ENCODE measurements around the gene TMEM145.
"Not testable (repeated sequence)": the region's sequence is repeated elsewhere in the genome, so short reads cannot be mapped to it uniquely, and the experiment has no call there.

TMEM145 gene

DNA sequence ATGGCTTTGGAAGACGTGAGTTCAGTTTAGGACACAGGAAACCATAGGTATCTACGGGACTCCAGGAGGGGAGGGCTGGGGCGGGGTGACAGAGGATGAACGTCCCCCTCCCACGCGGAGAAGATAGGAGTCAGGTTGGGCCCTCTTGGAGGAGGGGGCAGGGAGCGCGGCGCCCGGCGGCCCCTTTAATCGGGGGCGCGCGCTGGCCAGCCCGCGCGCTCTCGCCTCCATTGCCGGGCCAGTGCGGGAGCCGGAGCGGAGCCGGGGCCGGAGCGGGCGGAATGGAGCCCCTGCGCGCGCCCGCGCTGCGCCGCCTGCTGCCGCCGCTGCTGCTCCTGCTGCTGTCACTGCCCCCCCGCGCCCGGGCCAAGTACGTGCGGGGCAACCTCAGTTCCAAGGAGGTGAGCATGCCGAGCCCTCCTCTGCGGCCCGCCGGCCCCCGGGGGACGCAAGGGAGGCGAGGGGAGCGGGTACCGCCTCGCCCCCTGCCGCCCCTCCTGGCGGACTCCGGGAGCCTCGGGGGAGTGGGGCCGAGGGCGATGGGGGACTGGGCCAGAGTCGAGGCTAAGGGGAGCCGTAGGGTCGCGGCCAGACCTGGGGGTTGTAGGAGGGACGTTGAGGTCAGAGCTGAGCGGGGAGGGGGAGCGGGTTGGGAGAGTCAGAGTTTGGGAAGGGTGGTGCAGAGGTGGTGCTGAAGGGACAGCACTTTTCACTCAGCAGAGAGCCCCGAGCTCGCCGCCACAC, at the start of gene TMEM145:
TMEM145 (plus strand) TSS at position 214 of the 744 bp plus-strand sequence; CDS start at position 282, 68 bp downstream.
- peak; percentile 64 for DNase-seq

DNA sequence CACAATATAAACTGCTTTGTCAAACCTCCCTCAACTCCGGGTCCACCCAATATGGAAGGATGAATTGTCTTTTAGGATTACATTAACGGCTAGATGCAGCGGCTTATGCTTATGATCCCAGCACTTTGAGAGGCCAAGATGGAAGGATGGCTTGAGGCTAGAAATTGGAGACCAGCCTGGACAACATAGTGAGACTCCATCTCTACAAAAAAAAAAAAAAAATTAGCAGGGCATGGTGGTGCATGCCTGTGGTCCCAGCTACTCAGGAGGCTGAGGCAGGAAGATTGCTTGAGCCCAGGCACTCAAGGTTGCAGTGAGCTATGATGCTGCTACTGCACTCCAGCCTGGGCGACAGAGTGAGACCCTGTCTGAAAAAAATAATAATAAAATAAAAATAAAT, 47.0 kb upstream of the TMEM145 start:
- not testable (repeated sequence) for DNase-seq

DNA sequence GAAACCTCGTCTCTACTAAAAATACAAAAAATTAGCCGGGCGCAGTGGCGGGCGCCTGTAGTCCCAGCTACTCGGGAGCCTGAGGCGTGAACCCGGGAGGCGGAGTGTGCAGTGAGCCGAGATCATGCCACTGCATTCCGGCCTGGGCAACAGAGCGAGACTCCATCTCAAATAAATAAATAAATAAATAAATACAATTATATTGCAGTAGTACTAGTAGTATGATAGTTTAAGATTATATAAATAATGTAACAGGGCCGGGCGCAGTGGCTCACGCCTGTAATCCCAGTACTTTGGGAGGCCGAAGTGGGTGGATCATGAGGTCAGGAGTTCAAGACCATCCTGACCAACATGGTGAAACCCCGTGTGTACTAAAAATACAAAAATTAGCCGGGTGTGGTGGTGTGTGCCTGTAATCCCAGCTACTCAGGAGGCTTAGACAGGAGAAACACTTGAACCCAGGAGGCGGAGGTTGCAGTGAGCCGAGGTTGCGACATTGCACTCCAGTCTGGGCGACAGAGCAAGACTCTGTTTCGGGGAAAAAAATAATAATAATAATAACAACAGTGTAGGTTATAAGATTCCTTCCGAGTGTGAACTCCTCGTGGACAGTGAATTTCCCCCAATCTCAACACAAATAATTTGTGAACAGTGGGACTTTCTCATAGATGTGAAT, 46.0 kb upstream of the TMEM145 start:
- not testable (repeated sequence) for DNase-seq

DNA sequence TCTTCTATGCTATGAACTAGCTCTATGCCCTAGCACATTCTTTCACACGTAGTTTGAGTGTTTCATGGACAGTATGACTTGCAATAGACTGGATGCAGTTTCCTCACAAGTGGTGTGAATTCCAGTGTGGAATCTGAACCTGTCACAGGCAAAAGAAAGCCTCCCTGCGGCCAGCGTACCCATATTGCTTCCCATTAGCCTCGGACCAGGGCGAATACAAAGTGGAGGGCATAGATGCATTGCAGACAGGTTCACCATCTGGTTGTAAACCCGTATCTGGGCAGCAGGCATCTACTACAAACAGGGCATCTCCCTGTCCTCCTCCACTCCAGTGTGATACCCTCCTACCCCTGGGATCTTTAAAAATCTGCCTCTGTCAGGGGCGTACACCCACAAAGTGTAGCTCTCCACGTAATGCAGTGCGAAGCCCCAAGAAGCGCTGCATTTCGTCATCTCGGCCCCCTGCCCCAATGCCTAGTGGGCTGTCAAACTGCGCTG, 45.4 kb upstream of the TMEM145 start:
- no peak for DNase-seq

- peak; percentile 100 for DNase-seq
Measured at GRCh38 chr19:42268142-42268703, 44.9 kb upstream of the TMEM145 start.

GRCh38 chr19:42268704-42269477, 44.2 kb upstream of the TMEM145 start, which contains the start of gene CIC:
CIC (plus strand) TSS chr19:42269252; CDS start chr19:42271784, 2,532 bp downstream.
- DNase-seq = peak; percentile 100

DNA sequence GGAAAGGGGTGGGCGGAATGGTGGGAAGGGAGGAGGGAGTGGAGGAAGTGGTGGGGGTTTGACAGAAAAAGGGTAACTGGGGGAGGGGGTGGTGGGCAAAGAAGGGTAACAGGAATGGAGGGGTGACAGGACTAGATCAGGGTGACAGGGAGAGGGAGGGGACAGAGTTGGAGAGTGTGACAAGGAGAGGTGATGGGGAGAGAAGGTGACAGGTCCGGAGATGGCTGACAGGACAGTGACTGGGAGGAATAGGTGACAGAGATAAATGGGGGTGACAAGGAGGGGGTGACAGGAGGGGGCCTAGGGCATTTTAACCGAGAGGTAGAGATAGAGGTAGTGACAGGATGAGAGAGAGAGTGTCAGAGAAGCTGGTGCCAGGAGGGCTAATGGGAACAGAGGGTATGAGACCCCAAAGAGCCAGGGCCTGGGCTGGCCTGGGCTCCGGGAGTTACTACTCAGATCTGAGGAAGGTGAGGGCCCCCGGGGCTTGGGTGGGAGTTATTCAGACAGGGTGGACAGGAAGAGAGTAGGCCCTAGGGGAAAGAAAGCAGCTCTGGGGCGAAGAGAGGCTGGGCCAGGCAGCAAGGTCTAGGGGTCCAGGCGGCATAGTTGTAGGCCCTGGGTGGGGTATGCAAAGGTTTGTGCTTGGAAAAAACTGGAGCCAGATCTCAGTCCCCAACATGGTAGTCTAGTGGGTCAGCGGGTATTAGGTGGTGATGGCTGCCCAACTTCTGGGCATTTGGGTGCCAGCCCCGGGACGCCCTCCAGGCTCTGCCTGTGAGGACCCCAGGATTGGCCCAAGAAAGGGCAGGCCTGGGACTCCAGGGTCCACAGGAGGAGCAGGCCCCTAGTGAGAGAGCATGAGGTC, 43.4 kb upstream of the TMEM145 start:
- DNase-seq = peak; percentile 52

DNA sequence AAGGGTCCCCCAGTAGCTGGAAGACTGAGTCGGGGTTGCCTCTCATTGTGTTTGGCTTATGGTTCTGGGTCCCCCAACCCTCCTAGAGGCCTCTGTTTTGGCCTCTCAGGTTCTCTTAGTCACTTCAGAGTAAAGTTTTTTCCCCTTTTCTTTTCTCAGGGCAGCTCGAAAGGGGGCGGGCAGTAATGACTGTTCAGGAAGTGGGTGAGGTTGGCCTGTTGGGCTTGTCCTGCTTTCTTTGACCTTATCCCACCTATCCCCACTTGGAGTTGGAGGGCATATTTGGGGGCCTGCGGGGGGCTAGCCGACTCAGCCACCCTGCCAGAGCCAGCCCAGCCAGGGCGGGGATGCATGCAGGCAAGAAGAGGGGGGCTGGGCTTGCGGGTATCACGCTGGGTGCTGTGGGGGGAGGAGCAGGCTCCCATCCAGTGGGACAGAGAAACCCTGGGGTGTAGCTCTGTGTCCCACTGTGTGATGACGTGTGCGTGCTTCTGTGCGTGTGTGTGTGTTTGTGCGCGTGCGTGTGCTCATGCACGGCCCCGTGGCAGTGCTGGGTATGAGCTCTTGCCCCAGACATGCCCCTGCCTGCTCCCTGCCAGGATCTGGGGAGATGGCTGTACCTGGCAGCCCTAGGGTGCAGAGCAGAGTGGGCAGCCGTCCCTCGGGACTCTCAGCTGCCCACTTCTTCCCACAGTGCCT, 42.6 kb upstream of the TMEM145 start:
- peak; percentile 75 for DNase-seq

DNA sequence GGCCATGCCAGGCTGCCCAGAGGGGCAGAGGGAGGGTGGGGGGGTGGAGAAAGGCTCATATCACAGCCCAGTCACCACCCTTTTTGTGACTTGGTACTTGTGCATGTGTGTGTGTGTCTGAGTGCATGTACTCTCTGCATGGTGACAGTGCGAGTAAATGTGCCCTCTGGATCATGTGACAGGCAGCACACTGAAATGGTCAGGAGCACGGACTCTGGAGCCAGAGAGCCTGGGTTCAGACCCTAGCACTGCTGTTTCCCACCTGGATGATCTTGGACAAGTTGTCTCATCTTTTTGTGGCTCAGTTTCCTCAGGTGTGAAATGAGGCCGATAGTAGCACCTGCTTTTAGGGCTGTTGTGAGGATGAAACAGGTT, 42.1 kb upstream of the TMEM145 start:
- no peak for DNase-seq

- DNase-seq = no peak
Measured at GRCh38 chr19:42271861-42272534, 41.1 kb upstream of the TMEM145 start.

- no peak for DNase-seq
Measured at GRCh38 chr19:42272535-42272897, 40.6 kb upstream of the TMEM145 start.

- DNase-seq = no peak
Measured at GRCh38 chr19:42272989-42273406, 40.1 kb upstream of the TMEM145 start.

DNA sequence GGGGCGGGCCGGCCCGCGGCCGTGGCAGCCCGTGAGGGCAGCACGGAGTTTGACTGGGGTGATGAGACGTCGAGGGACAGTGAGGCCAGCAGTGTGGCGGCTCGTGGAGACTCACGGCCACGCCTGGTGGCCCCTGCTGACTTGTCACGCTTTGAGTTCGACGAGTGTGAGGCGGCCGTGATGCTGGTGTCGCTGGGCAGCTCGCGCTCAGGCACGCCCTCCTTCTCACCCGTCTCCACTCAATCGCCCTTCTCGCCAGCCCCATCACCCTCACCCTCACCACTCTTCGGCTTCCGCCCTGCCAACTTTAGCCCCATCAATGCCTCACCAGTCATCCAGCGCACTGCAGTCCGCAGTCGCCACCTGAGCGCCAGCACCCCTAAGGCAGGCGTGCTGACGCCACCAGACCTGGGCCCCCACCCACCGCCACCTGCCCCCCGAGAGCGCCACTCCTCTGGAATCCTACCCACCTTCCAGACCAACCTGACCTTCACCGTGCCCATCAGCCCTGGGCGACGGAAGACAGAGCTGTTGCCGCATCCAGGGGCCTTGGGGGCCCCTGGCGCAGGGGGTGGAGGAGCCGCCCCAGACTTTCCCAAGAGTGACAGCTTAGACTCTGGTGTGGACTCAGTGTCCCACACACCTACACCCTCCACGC, 39.6 kb upstream of the TMEM145 start:
- DNase-seq = no peak

GRCh38 chr19:42274065-42274682, 38.9 kb upstream of the TMEM145 start:
- DNase-seq = no peak

DNA sequence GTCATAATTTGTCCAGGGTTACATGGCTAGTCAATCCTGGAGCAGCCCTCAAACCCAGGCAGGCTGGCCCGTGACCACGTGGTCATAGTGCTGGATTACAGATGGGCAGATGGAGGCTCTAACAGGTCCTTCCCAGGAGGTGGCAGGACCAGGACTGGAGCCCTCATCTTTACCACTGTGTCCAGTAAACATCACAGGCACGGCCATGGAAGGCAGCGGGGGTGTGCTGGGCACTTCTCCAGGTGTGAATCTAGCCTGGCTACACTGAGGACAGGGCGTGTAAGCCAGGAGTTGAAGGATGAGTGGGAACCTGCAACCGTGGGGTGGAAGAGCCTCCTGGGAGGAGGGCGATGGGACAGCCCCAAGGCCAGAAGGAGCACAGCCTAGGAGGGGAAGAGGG, 38.0 kb upstream of the TMEM145 start:
- no peak for DNase-seq

GRCh38 chr19:42275517-42275916, 37.6 kb upstream of the TMEM145 start:
- DNase-seq = no peak

GRCh38 chr19:42276284-42276683, 36.8 kb upstream of the TMEM145 start:
- no peak for DNase-seq

GRCh38 chr19:42276821-42277220, 36.3 kb upstream of the TMEM145 start:
- DNase-seq = no peak

- DNase-seq = no peak
Measured at GRCh38 chr19:42277821-42278451, 35.2 kb upstream of the TMEM145 start.
